GM12892 (cell line): ENCODE results near the gene LECT2.

Experiments used
- POLR2A ChIP-seq: IDR thresholded peaks from 2 replicates; pipeline ENCODE4 v1.6.1; 2011; ENCODE audit warnings: low read depth, low read length, control low read depth
- TAF1 ChIP-seq: IDR thresholded peaks from 2 replicates; pipeline ENCODE4 v1.6.1; 2011; ENCODE audit warnings: low read depth, mild to moderate bottlenecking, control low read depth, low read length, borderline replicate concordance

DNA sequence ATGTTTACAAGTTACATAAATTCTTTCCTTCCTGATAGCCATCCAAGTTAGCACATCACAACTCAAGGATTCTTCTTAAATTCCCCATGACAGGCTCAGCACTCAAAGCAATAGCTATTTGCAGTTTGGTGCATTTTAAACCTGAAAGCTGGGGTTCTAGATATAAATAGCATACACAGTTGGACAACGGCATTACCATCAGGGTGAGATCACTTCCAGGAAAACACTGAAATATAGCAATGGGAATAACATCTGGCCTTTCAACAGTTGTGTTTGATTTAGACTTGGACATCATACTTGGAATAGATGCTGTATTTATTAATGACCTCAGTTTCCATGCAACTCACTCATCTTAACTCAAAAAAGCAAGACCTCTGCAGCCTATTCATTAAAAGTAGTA lies 24.7 kb upstream of the LECT2 start:
- TF ChIP-seq POLR2A (no peak), TAF1 (no peak)
